Breast epithelium (tissue), 3 donors: ENCODE measurements around the gene NDUFB11.

ENCODE experiments used
- POLR2A ChIP-seq: fragments of 450-650 bp; IDR thresholded peaks from one replicate; pipeline ENCODE4 v1.6.1; 2016; ENCODE audit warnings: antibody characterized with exemption, mild to moderate bottlenecking, moderate library complexity
- POLR2AphosphoS5 ChIP-seq, 3 donors: sonication (generic); formaldehyde crosslinking; IDR thresholded peaks; one replicate each; pipeline ENCODE4 v1.6.1; 2017; ENCODE audit warnings: antibody characterized with exemption in 3 of 3

GRCh38 chrX:47176101-47176740 lies 31.7 kb upstream of the NDUFB11 start:
- no peak for TF ChIP-seq POLR2AphosphoS5 (IDR thresholded peaks at IDR 0.05)
- no peak for TF ChIP-seq POLR2A
